OCI-LY1 (cell line): Measurements from ENCODE around the gene NSUN6.
A peak's percentile ranks its signal among the peaks of the same experiment; 100 is the strongest.

ENCODE experiments used
- H2AFZ ChIP-seq: fragments of 200-600 bp; sonication (generic), shearing (Covaris generic); 2 replicates; pipeline ENCODE4 v1.6.0; 2014; ENCODE audit warnings: antibody characterized with exemption, mild to moderate bottlenecking, low read length
- H3F3A ChIP-seq: fragments of 200-600 bp; sonication (generic), shearing (Covaris generic); 2 replicates; pipeline ENCODE4 v1.6.0; 2014; ENCODE audit warnings: mild to moderate bottlenecking, antibody characterized with exemption, low read length, moderate library complexity; ENCODE audit not compliant: insufficient read depth
- H3K27ac ChIP-seq: fragments of 200-600 bp; sonication (generic); 2 replicates; pipeline ENCODE4 v1.5.1; 2014; ENCODE audit warnings: low read length, mixed run types, mild to moderate bottlenecking, low read depth; ENCODE audit not compliant: poor library complexity, severe bottlenecking
- H3K27me3 ChIP-seq: fragments of 200-600 bp; sonication (generic); 2 replicates; pipeline ENCODE4 v1.6.0; 2014; ENCODE audit warnings: antibody characterized with exemption, mild to moderate bottlenecking, low read length, moderate library complexity; ENCODE audit not compliant: insufficient read depth
- H3K36me3 ChIP-seq: fragments of 200-600 bp; sonication (generic); 2 replicates; pipeline ENCODE4 v1.6.1; 2014; ENCODE audit warnings: mild to moderate bottlenecking, antibody characterized with exemption, low read length, moderate library complexity, mixed read lengths; ENCODE audit not compliant: insufficient read depth
- H3K4me1 ChIP-seq: fragments of 200-600 bp; sonication (generic); 2 replicates; pipeline ENCODE4 v1.5.1; 2014; ENCODE audit warnings: mild to moderate bottlenecking, low read length, moderate library complexity; ENCODE audit not compliant: insufficient read depth, severe bottlenecking
- H3K4me2 ChIP-seq: fragments of 200-600 bp; sonication (generic), shearing (Covaris generic); 2 replicates; pipeline ENCODE4 v1.6.1; 2014; ENCODE audit warnings: low read length
- H3K4me3 ChIP-seq: fragments of 200-600 bp; sonication (generic); 2 replicates; pipeline ENCODE4 v1.5.1; 2014; ENCODE audit warnings: low read length, low read depth, mild to moderate bottlenecking, mixed read lengths; ENCODE audit not compliant: poor library complexity, severe bottlenecking
- H3K79me2 ChIP-seq: fragments of 200-600 bp; shearing (Covaris generic); 2 replicates; pipeline ENCODE4 v1.6.1; 2016; ENCODE audit warnings: mixed run types, low read length, mixed read lengths; ENCODE audit not compliant: insufficient read depth
- H3K9ac ChIP-seq: fragments of 200-600 bp; sonication (generic), shearing (Covaris generic); 2 replicates; pipeline ENCODE4 v1.6.1; 2014; ENCODE audit warnings: mild to moderate bottlenecking, low read length, mixed read lengths
- H3K9me2 ChIP-seq: fragments of 200-600 bp; sonication (generic), shearing (Covaris generic); 2 replicates; pipeline ENCODE4 v1.6.1; 2014; ENCODE audit warnings: low read depth, mild to moderate bottlenecking, low read length, mixed read lengths
- H3K9me3 ChIP-seq: fragments of 200-600 bp; shearing (Covaris generic); 2 replicates; pipeline ENCODE4 v1.6.1; 2014; ENCODE audit warnings: low read length, mixed read lengths
- H4K20me1 ChIP-seq: fragments of 200-600 bp; sonication (generic), shearing (Covaris generic); 2 replicates; pipeline ENCODE4 v1.6.0; 2016; ENCODE audit warnings: mild to moderate bottlenecking, low read length; ENCODE audit not compliant: insufficient read depth
- EZH2 ChIP-seq: fragments of 200-600 bp; sonication (generic), shearing (Covaris generic); IDR thresholded peaks from 2 replicates; pipeline ENCODE4 v1.8.0; 2017; ENCODE audit warnings: borderline replicate concordance, mixed run types, mild to moderate bottlenecking, antibody characterized with exemption, low read length, moderate library complexity, mixed read lengths
- TF ChIP-seq, protein P1 (sequence below): fragments of 200-600 bp; sonication (generic), shearing (Covaris generic); IDR thresholded peaks from 2 replicates; pipeline ENCODE4 v1.5.1; 2017; ENCODE audit warnings: mild to moderate bottlenecking, antibody characterized with exemption, low read length, moderate library complexity, mixed read lengths

The NSUN6 gene

GRCh38 chr10:18650404-18650997, 886 bp downstream of the NSUN6 start:
- peak overlapping the region; percentile 75 for H3K4me2 ChIP-seq
- H3K9ac ChIP-seq, result peak overlapping the region; percentile 91
- no peak overlapping the region for H2AFZ ChIP-seq
- no peaks in the 10 kb centered on the region for H4K20me1 ChIP-seq
- peak overlapping the region; percentile 94 for H3K4me3 ChIP-seq
- H3F3A ChIP-seq, result 0 out of 2 replicates have a peak, but pooled peaks cover 5% of the 10 kb centered on the region
- no peaks in the 10 kb centered on the region for H3K9me2 ChIP-seq
- peak overlapping the region; percentile 79 for H3K27ac ChIP-seq
- H3K4me1 ChIP-seq, result peaks cover 31% of the 10 kb centered on the region
- H3K79me2 ChIP-seq, result peaks cover 31% of the 10 kb centered on the region
- H3K27me3 ChIP-seq, result no peaks in the 10 kb centered on the region
- H3K9me3 ChIP-seq, result no peaks in the 10 kb centered on the region
- no peak for TF ChIP-seq EZH2
- TF ChIP-seq, protein P1, sequence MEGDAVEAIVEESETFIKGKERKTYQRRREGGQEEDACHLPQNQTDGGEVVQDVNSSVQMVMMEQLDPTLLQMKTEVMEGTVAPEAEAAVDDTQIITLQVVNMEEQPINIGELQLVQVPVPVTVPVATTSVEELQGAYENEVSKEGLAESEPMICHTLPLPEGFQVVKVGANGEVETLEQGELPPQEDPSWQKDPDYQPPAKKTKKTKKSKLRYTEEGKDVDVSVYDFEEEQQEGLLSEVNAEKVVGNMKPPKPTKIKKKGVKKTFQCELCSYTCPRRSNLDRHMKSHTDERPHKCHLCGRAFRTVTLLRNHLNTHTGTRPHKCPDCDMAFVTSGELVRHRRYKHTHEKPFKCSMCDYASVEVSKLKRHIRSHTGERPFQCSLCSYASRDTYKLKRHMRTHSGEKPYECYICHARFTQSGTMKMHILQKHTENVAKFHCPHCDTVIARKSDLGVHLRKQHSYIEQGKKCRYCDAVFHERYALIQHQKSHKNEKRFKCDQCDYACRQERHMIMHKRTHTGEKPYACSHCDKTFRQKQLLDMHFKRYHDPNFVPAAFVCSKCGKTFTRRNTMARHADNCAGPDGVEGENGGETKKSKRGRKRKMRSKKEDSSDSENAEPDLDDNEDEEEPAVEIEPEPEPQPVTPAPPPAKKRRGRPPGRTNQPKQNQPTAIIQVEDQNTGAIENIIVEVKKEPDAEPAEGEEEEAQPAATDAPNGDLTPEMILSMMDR, result no peak
- H3K36me3 ChIP-seq, result peaks cover 22% of the 10 kb centered on the region

- peak overlapping the region; percentile 91 for H3K9ac ChIP-seq
- TF ChIP-seq EZH2, result no peak
- TF ChIP-seq, protein P1, result no peak
- no peak overlapping the region for H2AFZ ChIP-seq
- peaks cover 25% of the 10 kb centered on the region for H3K36me3 ChIP-seq
- H3K27ac ChIP-seq, result peak overlapping the region; percentile 79
- no peaks in the 10 kb centered on the region for H3K9me2 ChIP-seq
- H3K9me3 ChIP-seq, result no peaks in the 10 kb centered on the region
- H3K27me3 ChIP-seq, result no peaks in the 10 kb centered on the region
- H3K4me1 ChIP-seq, result peaks cover 31% of the 10 kb centered on the region
- H3K79me2 ChIP-seq, result peaks cover 31% of the 10 kb centered on the region
- H3K4me2 ChIP-seq, result peak overlapping the region; percentile 75
- H3K4me3 ChIP-seq, result peak overlapping the region; percentile 94
- no peaks in the 10 kb centered on the region for H4K20me1 ChIP-seq
- H3F3A ChIP-seq, result 0 out of 2 replicates have a peak, but pooled peaks cover 5% of the 10 kb centered on the region
Measured at GRCh38 chr10:18649364-18649959, 1.9 kb downstream of the NSUN6 start.

DNA sequence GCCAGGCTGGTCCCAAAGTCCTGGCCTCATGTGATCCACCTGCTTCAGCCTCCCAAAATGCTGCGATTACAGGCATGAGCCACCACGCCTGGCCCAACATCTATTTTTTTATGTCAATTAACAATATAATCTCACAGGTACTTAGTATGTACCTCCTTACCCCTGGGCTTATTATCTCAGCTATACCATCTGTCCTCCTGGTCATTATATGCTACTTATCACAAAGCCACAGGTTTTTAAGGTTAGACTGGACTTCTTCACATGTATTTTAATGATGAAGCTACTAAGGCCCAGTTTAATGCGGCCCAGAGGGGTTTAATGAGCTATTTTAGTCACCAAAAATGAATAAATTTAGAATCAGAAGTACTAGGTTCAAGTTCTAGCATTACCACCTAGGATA, 3.4 kb downstream of the NSUN6 start:
- no peak for TF ChIP-seq EZH2
- TF ChIP-seq, protein P1, result no peak
- H3K27ac ChIP-seq, result peak overlapping the region; percentile 79
- H2AFZ ChIP-seq, result no peak overlapping the region
- H3K27me3 ChIP-seq, result no peaks in the 10 kb centered on the region
- H3K4me1 ChIP-seq, result peaks cover 35% of the 10 kb centered on the region
- 0 out of 2 replicates have a peak, but pooled peaks cover 4% of the 10 kb centered on the region for H3F3A ChIP-seq
- H3K9ac ChIP-seq, result peak overlapping the region; percentile 91
- H4K20me1 ChIP-seq, result no peaks in the 10 kb centered on the region
- peak overlapping the region; percentile 75 for H3K4me2 ChIP-seq
- H3K9me3 ChIP-seq, result no peaks in the 10 kb centered on the region
- peaks cover 31% of the 10 kb centered on the region for H3K79me2 ChIP-seq
- peaks cover 35% of the 10 kb centered on the region for H3K36me3 ChIP-seq
- peak overlapping the region; percentile 94 for H3K4me3 ChIP-seq
- H3K9me2 ChIP-seq, result no peaks in the 10 kb centered on the region
